MM.1S (cell line): ENCODE measurements around the gene ITGB1.

Experiments used
- DNase-seq: peaks from one replicate; pipeline ENCODE4 v3.0.0-alpha.2; 2015
- H2AFZ ChIP-seq: fragments of 300-600 bp; sonication (generic); 2 replicates; pipeline ENCODE4 v1.6.0; 2016; ENCODE audit warnings: antibody characterized with exemption, low read length
- H3F3A ChIP-seq: fragments of 300-600 bp; sonication (generic); 2 replicates; pipeline ENCODE4 v1.6.1; 2016; ENCODE audit warnings: mild to moderate bottlenecking, antibody characterized with exemption, low read length, moderate library complexity, mixed read lengths; ENCODE audit not compliant: insufficient read depth
- H3K27ac ChIP-seq: fragments of 300-600 bp; sonication (generic); 2 replicates; pipeline ENCODE4 v1.5.1; 2016; ENCODE audit warnings: mild to moderate bottlenecking, low read length
- H3K27me3 ChIP-seq: fragments of 300-600 bp; sonication (generic); replicated peaks from 2 replicates; pipeline ENCODE4 v1.6.0; 2016; ENCODE audit warnings: low read length; ENCODE audit not compliant: insufficient read depth
- H3K36me3 ChIP-seq: fragments of 300-600 bp; sonication (generic); replicated peaks from 2 replicates; pipeline ENCODE4 v1.6.1; 2016; ENCODE audit warnings: mild to moderate bottlenecking, low read length, mixed read lengths; ENCODE audit not compliant: insufficient read depth
- H3K4me1 ChIP-seq: fragments of 300-600 bp; sonication (generic); 2 replicates; pipeline ENCODE4 v1.6.1; 2016; ENCODE audit warnings: low read length, mixed read lengths
- H3K4me2 ChIP-seq: fragments of 300-600 bp; sonication (generic); 2 replicates; pipeline ENCODE4 v1.6.0; 2016; ENCODE audit warnings: low read depth, low read length
- H3K4me3 ChIP-seq: fragments of 300-600 bp; sonication (generic); 2 replicates; pipeline ENCODE4 v1.5.1; 2016; ENCODE audit warnings: low read length, mixed read lengths
- H3K79me2 ChIP-seq: fragments of 300-600 bp; sonication (generic); 2 replicates; pipeline ENCODE4 v1.6.1; 2016; ENCODE audit warnings: mixed run types, low read length, mixed read lengths
- H3K9ac ChIP-seq: fragments of 300-600 bp; sonication (generic); 2 replicates; pipeline ENCODE4 v1.6.1; 2016; ENCODE audit warnings: low read length, mixed read lengths
- H3K9me2 ChIP-seq: fragments of 300-600 bp; sonication (generic); replicated peaks from 2 replicates; pipeline ENCODE4 v1.6.1; 2016; ENCODE audit warnings: mild to moderate bottlenecking, low read length, mixed read lengths; ENCODE audit not compliant: insufficient read depth
- H3K9me3 ChIP-seq: fragments of 300-600 bp; sonication (generic); replicated peaks from 2 replicates; pipeline ENCODE4 v1.6.1; 2016; ENCODE audit warnings: mild to moderate bottlenecking, low read length, mixed read lengths; ENCODE audit not compliant: insufficient read depth
- H4K20me1 ChIP-seq: fragments of 300-600 bp; sonication (generic); 2 replicates; pipeline ENCODE4 v1.6.1; 2016; ENCODE audit warnings: mild to moderate bottlenecking, low read length, moderate library complexity, mixed read lengths; ENCODE audit not compliant: insufficient read depth
- CTCF ChIP-seq: fragments of 300-600 bp; sonication (generic); IDR thresholded peaks from 2 replicates; pipeline ENCODE4 v1.5.1; 2016; ENCODE audit warnings: antibody characterized with exemption, low read length, mixed read lengths
- EZH2 ChIP-seq: fragments of 300-600 bp; sonication (generic); optimal IDR thresholded peaks from 2 replicates; pipeline ENCODE3; 2017; ENCODE audit warnings: low read depth, mild to moderate bottlenecking, antibody characterized with exemption, low read length, mixed read lengths
- EZH2phosphoT487 ChIP-seq: fragments of 300-600 bp; sonication (generic); IDR thresholded peaks from 2 replicates; pipeline ENCODE4 v1.6.1; 2018; ENCODE audit warnings: antibody characterized with exemption, low read length

The ITGB1 gene

GRCh38 chr10:32985775-32986350 lies 27.8 kb upstream of the ITGB1 start:
- no peaks in the 10 kb centered on the region for H3K27me3 ChIP-seq
- H3K4me3 ChIP-seq: no peak overlapping the region
- H3K4me2 ChIP-seq: no peak overlapping the region
- H3K36me3 ChIP-seq: no peaks in the 10 kb centered on the region
- no peaks in the 10 kb centered on the region for H3K9me3 ChIP-seq
- no peak for TF ChIP-seq EZH2
- no peaks in the 10 kb centered on the region for H3K79me2 ChIP-seq
- H2AFZ ChIP-seq: peak overlapping the region; percentile 33
- no peak overlapping the region for H3K27ac ChIP-seq
- H3K9me2 ChIP-seq: no peaks in the 10 kb centered on the region
- H4K20me1 ChIP-seq: no peaks in the 10 kb centered on the region
- 0 out of 2 replicates have a peak, but pooled peaks cover 9% of the 10 kb centered on the region for H3K4me1 ChIP-seq
- H3K9ac ChIP-seq: no peak overlapping the region
- H3F3A ChIP-seq: peaks cover 9% of the 10 kb centered on the region; the same call in 1 of the 2 replicates
- no peak for DNase-seq

DNA sequence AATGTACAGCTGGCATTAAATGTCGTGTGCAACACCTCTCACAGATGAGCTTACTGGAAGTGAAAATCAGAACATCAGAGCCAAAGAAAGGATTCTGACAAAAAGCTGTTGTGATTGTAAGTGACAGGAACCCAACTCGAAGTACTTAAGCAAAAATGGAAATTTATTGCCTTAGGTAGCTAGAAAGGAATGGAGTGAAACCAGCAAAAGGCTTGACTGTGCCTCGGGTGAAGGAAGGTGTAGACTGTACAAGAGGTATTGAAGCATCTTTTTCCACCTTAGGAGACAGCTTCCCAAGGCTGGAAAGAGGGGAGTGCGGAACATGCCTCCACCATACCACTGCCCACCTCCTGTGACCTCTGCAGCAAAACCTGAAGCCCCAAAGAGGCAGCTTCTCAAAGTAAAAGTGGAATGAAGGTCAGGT lies 27.3 kb upstream of the ITGB1 start:
- Histone ChIP-seq H2AFZ (peak overlapping the region; percentile 33), H3K4me3 (no peak overlapping the region), H3K9me2 (no peaks in the 10 kb centered on the region), H3K4me2 (no peak overlapping the region), H4K20me1 (no peaks in the 10 kb centered on the region), H3F3A (peaks cover 15% of the 10 kb centered on the region; the same call in 1 of the 2 replicates), H3K36me3 (no peaks in the 10 kb centered on the region), H3K27me3 (no peaks in the 10 kb centered on the region), H3K79me2 (no peaks in the 10 kb centered on the region), H3K27ac (no peak overlapping the region), H3K9me3 (no peaks in the 10 kb centered on the region), H3K9ac (no peak overlapping the region), H3K4me1 (0 out of 2 replicates have a peak, but pooled peaks cover 9% of the 10 kb centered on the region)
- TF ChIP-seq EZH2 (no peak), EZH2phosphoT487 (no peak), CTCF (no peak)
- no peak for DNase-seq

DNA sequence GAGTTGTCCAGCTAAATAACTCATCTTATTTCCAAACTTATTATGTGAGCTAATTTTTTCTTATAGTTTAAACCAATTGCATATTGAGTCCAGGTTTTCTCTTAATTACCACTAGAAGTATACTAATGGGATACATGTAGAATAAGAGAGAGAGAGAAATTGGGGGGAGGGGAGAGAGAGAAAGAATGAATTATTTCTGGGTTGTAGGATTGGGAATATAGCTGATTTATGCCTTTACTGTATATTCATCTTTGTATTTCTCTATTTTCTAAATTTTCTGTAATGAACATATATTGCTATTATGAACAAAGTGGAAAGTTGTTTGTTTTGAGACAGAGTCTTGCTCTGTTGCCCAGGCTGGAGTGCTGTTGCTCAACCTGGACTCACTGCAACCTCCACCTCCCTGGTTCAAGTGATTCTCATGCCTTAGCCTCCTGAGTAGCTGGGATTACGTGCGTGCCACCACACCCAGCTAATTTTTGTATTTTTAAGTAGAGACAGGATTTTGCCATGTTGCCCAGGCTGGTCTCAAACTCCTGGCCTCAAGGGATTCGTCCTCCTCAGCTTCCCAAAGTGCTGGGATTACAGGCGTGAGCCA lies 26.1 kb upstream of the ITGB1 start:
- Histone ChIP-seq H3K27ac (no peak overlapping the region), H3K27me3 (no peaks in the 10 kb centered on the region), H3K36me3 (no peaks in the 10 kb centered on the region), H3K9me2 (no peaks in the 10 kb centered on the region), H3K9ac (no peak overlapping the region), H3K9me3 (no peaks in the 10 kb centered on the region), H3K4me2 (no peak overlapping the region), H3F3A (peaks cover 25% of the 10 kb centered on the region; the same call in 1 of the 2 replicates), H4K20me1 (no peaks in the 10 kb centered on the region), H3K79me2 (no peaks in the 10 kb centered on the region), H3K4me1 (0 out of 2 replicates have a peak, but pooled peaks cover 12% of the 10 kb centered on the region), H3K4me3 (no peak overlapping the region), H2AFZ (no peak overlapping the region)
- no peak for DNase-seq
- TF ChIP-seq CTCF (no peak), EZH2phosphoT487 (no peak), EZH2 (no peak)
